A673 (cell line): ENCODE data around the gene LETMD1. TPM values are rescaled to one million over a fixed set of nuclear protein-coding genes. Genes with fewer than 3 reads are reported as not detected.
A peak's percentile ranks its signal among the peaks of the same experiment; 100 is the strongest.

ENCODE experiments used
- BruUV-seq: library from RNA; stranded (reverse); fragments of 400-500 nt; replicated peaks from 2 replicates; lab custom pipeline; 2021; lab: Mats Ljungman, UMichigan
- CTCF ChIA-PET: fragments of 300-600 bp; sonication (Branson Sonifier 250); formaldehyde crosslinking; loops from one replicate; lab custom pipeline; 2022; ENCODE audit warnings: antibody characterized with exemption; lab: Charles Lee
- POLR2A ChIA-PET: fragments of 300-600 bp; sonication (Branson Sonifier 250); formaldehyde crosslinking; loops from one replicate; lab custom pipeline; 2022; ENCODE audit warnings: antibody characterized with exemption; ENCODE audit not compliant: low non-redundant PET; lab: Charles Lee
- DNase-seq: peaks from one replicate; pipeline ENCODE4 v3.0.0-alpha.2; 2015; ENCODE audit warnings: low spot score
- H3K27ac ChIP-seq: fragments of 200-600 bp; sonication (generic); 2 replicates; pipeline ENCODE4 v1.5.1; 2016; ENCODE audit warnings: mixed run types, low read depth, mild to moderate bottlenecking, mixed read lengths, antibody characterized with exemption, low read length; ENCODE audit not compliant: poor library complexity, severe bottlenecking
- H3K27me3 ChIP-seq: fragments of 200-600 bp; sonication (generic); replicated peaks from 2 replicates; pipeline ENCODE4 v1.6.1; 2017; ENCODE audit warnings: mixed run types, low read depth, mild to moderate bottlenecking, mixed read lengths, antibody characterized with exemption, low read length; ENCODE audit not compliant: insufficient read depth, poor library complexity
- H3K36me3 ChIP-seq: fragments of 200-600 bp; sonication (generic); 2 replicates; pipeline ENCODE4 v1.6.1; 2016; ENCODE audit warnings: mixed run types, mild to moderate bottlenecking, mixed read lengths, antibody characterized with exemption, low read length; ENCODE audit not compliant: insufficient read depth, poor library complexity, severe bottlenecking
- H3K4me1 ChIP-seq: fragments of 200-600 bp; sonication (generic); 2 replicates; pipeline ENCODE4 v1.6.1; 2017; ENCODE audit warnings: mixed run types, mild to moderate bottlenecking, mixed read lengths, antibody characterized with exemption, low read length; ENCODE audit not compliant: insufficient read depth, poor library complexity, severe bottlenecking
- H3K4me3 ChIP-seq: fragments of 200-600 bp; sonication (generic); 2 replicates; pipeline ENCODE4 v1.5.1; 2016; ENCODE audit warnings: low read depth, mixed run types, mild to moderate bottlenecking, mixed read lengths, low read length; ENCODE audit not compliant: poor library complexity, severe bottlenecking
- H3K9me3 ChIP-seq: fragments of 200-600 bp; sonication (generic); 2 replicates; pipeline ENCODE4 v1.6.1; 2016; ENCODE audit warnings: mixed run types, low read depth, mild to moderate bottlenecking, mixed read lengths, antibody characterized with exemption, low read length; ENCODE audit not compliant: poor library complexity, severe bottlenecking
- CTCF ChIP-seq: fragments of 300-800, 200-600 bp; sonication (generic); conservative IDR thresholded peaks from 2 replicates; pipeline ENCODE4 v1.5.1; 2017; ENCODE audit warnings: low read depth, mild to moderate bottlenecking, antibody characterized with exemption, low read length, moderate library complexity, mixed read lengths
- EZH2 ChIP-seq: fragments of 200-600 bp; sonication (generic); IDR thresholded peaks from 2 replicates; pipeline ENCODE4 v1.6.1; 2017; ENCODE audit warnings: borderline replicate concordance, low read depth, mild to moderate bottlenecking, mixed read lengths, antibody characterized with exemption, low read length; ENCODE audit not compliant: poor library complexity, severe bottlenecking
- intact Hi-C: fragments of 100-400 bp; cut with micrococcal nuclease; formaldehyde crosslinking; loops from one replicate; pipeline ENCODE4 v1.10.0; 2022; ENCODE audit not compliant: unreplicated experiment
- total RNA-seq: library from RNA; stranded (reverse); gene quantifications from 2 replicates; pipeline ENCODE4 v1.2.3, GENCODE V29; 2021

The LETMD1 gene
- total RNA-seq, 1 experiment from 2014 or later = 60.3 TPM

GRCh38 chr12:51025338-51025835 lies 22.7 kb upstream of the LETMD1 start:
- BruUV-seq = no TSS peak
- H3K27ac ChIP-seq = peak overlapping the region; percentile 74
- peaks cover 8% of the 10 kb centered on the region for H3K4me1 ChIP-seq
- intact Hi-C loops = loop anchor here (10.0 kb wide), 1 partner anchor 521 kb away; the partner anchor contains the start of gene DIP2B
- DNase-seq = peak; percentile 58
- H3K27me3 ChIP-seq = no peaks in the 10 kb centered on the region
- POLR2A ChIA-PET = interaction anchor here (0.6 kb wide), 1 partner anchor 96 kb away, joined by 4 read pairs; no protein-coding TSS in a partner anchor
- no peaks in the 10 kb centered on the region for H3K9me3 ChIP-seq
- H3K36me3 ChIP-seq = no peaks in the 10 kb centered on the region
- TF ChIP-seq CTCF (no peak), EZH2 (no peak)
- CTCF ChIA-PET = interaction anchor here (0.9 to 1.9 kb wide), 2 partner anchors 260 to 521 kb away, joined by 3 to 7 read pairs; no protein-coding TSS in a partner anchor
- H3K4me3 ChIP-seq = peak overlapping the region; percentile 92

GRCh38 chr12:51025836-51026638 lies 22.1 kb upstream of the LETMD1 start, which contains the start of gene SLC11A2:
TSS of gene SLC11A2 (minus strand) at chr12:51026384. CDS start at chr12:51010728, 15,656 bp downstream.
- ChIA-PET POLR2A (interaction anchor here (0.6 to 1.1 kb wide), 3 partner anchors 13 to 97 kb away, joined by 3 to 11 read pairs (median 4); no protein-coding TSS in a partner anchor), CTCF (interaction anchor here (0.6 to 1.9 kb wide), 3 partner anchors 20 to 522 kb away, joined by 3 to 7 read pairs (median 3); no protein-coding TSS in a partner anchor)
- Histone ChIP-seq H3K36me3 (no peaks in the 10 kb centered on the region), H3K9me3 (no peaks in the 10 kb centered on the region), H3K27ac (peak within 1 kb of the TSS; percentile 74), H3K27me3 (no peaks in the 10 kb centered on the region), H3K4me1 (peaks cover 8% of the 10 kb centered on the region), H3K4me3 (peak within 1 kb of the TSS; percentile 92)
- peak; percentile 97 for DNase-seq
- TF ChIP-seq EZH2 (no peak), CTCF (no peak)
- intact Hi-C loops = loop anchor here (10.0 kb wide), 1 partner anchor 521 kb away; the partner anchor contains the start of gene DIP2B
- BruUV-seq = TSS peak; percentile 47

DNA sequence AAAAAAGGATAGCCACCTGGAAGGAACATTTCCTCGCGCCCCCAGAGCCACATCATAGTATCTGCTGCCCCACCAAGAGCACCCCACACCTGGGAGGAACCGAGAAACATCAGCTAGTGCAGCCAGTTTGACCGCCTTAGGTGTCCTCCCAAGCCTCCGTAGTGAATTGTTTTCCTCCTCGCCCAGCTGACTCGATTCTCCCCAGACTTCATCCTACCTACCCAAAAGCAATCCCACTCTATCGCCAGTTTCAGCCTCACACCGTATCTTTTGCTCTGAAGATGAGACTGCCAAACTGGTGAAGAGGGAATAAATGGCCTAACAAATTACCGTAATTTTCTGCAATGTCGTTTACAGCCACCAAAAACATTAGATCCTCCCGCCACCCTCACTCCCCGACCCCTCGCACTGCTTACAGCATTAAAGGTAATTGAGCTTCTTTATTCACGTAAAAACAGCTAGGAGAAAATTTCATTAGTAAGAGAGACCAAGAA lies 20.7 kb upstream of the LETMD1 start:
- H3K4me1 ChIP-seq = peaks cover 8% of the 10 kb centered on the region
- ChIA-PET CTCF (interaction anchor here (0.7 to 1.4 kb wide), 3 partner anchors 202 to 957 kb away, joined by 3 to 21 read pairs (median 3); no protein-coding TSS in a partner anchor), POLR2A (interaction anchor here (0.6 kb wide), 1 partner anchor 216 kb away, joined by 5 read pairs; no protein-coding TSS in a partner anchor)
- TF ChIP-seq EZH2 (no peak), CTCF (no peak)
- H3K27me3 ChIP-seq = no peaks in the 10 kb centered on the region
- no peak for DNase-seq
- no peak overlapping the region for H3K27ac ChIP-seq
- H3K36me3 ChIP-seq = no peaks in the 10 kb centered on the region
- H3K9me3 ChIP-seq = no peaks in the 10 kb centered on the region
- BruUV-seq = no TSS peak
- H3K4me3 ChIP-seq = no peak overlapping the region
- intact Hi-C loops = loop anchor here (10.0 kb wide), 1 partner anchor 523 kb away; the partner anchor contains the start of gene DIP2B
